Upper lobe of right lung (tissue), 1 donor: ENCODE results near the gene DUOXA1. TPM values are rescaled to one million over a fixed set of nuclear protein-coding genes. Genes with fewer than 3 reads are reported as not detected.

Experiments
- ATAC-seq: fragments of 200-7000 bp; cut with Tn5 transposase; one replicate; pipeline ENCODE4 v1.9.1; 2020; ENCODE audit warnings: mild to moderate bottlenecking, moderate library complexity
- DNase-seq: peaks from one replicate; pipeline ENCODE4 v3.0.0-alpha.2; 2020
- H3K27ac ChIP-seq: fragments of 200-600 bp; one replicate; pipeline ENCODE4 v1.8.0; 2022
- H3K27me3 ChIP-seq: fragments of 200-600 bp; one replicate; pipeline ENCODE4 v1.8.0; 2022; ENCODE audit warnings: mild to moderate bottlenecking
- H3K36me3 ChIP-seq: fragments of 200-600 bp; one replicate; pipeline ENCODE4 v1.8.0; 2022
- H3K4me1 ChIP-seq: fragments of 200-600 bp; one replicate; pipeline ENCODE4 v1.8.0; 2022
- H3K4me3 ChIP-seq: fragments of 200-600 bp; one replicate; pipeline ENCODE4 v1.8.0; 2022; ENCODE audit warnings: mild to moderate bottlenecking
- H3K9me3 ChIP-seq: fragments of 200-600 bp; one replicate; pipeline ENCODE4 v1.8.0; 2022
- CTCF ChIP-seq: fragments of 200-600 bp; IDR thresholded peaks from one replicate; pipeline ENCODE4 v1.8.0; 2022; ENCODE audit warnings: antibody characterized with exemption
- intact Hi-C: fragments of 100-400 bp; cut with DNase I; formaldehyde crosslinking; loops from one replicate; pipeline ENCODE4 v1.11.0; 2022
- total RNA-seq: library from RNA; stranded (reverse); fragmentation: NEBNext Ultra II Directional; extraction: Animal tissue kit (Norgen Biotek cat#: 25700); gene quantifications from one replicate; pipeline ENCODE4 v1.2.1, GENCODE V29; 2021
- donor health status: DM: no; HTN: yes; CAD: no; lungs with severe emphysema.

DUOXA1 gene
- total RNA-seq, 1 donor from 2014 or later: 138 TPM

- no peaks in the 10 kb centered on the region for H3K9me3 ChIP-seq
- DNase-seq: peak; percentile 44
- intact Hi-C loops: no loop called here
Observed at GRCh38 chr15:45113380-45113990, 16.2 kb downstream of the DUOXA1 start.

GRCh38 chr15:45112591-45113379 is 16.9 kb downstream of the DUOXA1 start:
- intact Hi-C loops: no loop called here
- Histone ChIP-seq H3K36me3 (no peaks in the 10 kb centered on the region), H3K9me3 (no peaks in the 10 kb centered on the region), H3K27me3 (peaks cover 83% of the 10 kb centered on the region), H3K4me3 (no peak overlapping the region), H3K4me1 (peaks cover 26% of the 10 kb centered on the region), H3K27ac (no peak overlapping the region)
- ATAC-seq (peak; percentile 1), DNase-seq (peak; percentile 65)
- no peak for TF ChIP-seq CTCF

More at GRCh38 chr15:45113380-45113990, 16.2 kb downstream of the DUOXA1 start:
- Histone ChIP-seq H3K4me3 (no peak overlapping the region), H3K4me1 (peaks cover 28% of the 10 kb centered on the region), H3K27ac (no peak overlapping the region), H3K27me3 (peaks cover 85% of the 10 kb centered on the region), H3K36me3 (no peaks in the 10 kb centered on the region)
- no peak for TF ChIP-seq CTCF
- ATAC-seq: no peak

GRCh38 chr15:45112143-45112590 is 17.5 kb downstream of the DUOXA1 start:
- TF ChIP-seq CTCF: no peak
- no peak overlapping the region for H3K4me3 ChIP-seq
- no peak for ATAC-seq

GRCh38 chr15:45111390-45112142 is 18.1 kb downstream of the DUOXA1 start:
- no peak for ATAC-seq
- no peak for TF ChIP-seq CTCF
- H3K4me3 ChIP-seq: no peak overlapping the region

More at GRCh38 chr15:45112143-45112590, 17.5 kb downstream of the DUOXA1 start:
- Histone ChIP-seq H3K4me1 (peaks cover 21% of the 10 kb centered on the region), H3K27ac (no peak overlapping the region), H3K27me3 (peaks cover 77% of the 10 kb centered on the region), H3K36me3 (no peaks in the 10 kb centered on the region), H3K9me3 (no peaks in the 10 kb centered on the region)
- DNase-seq: no peak
- intact Hi-C loops: no loop called here

GRCh38 chr15:45110256-45110820 is 19.3 kb downstream of the DUOXA1 start:
- Histone ChIP-seq H3K27ac (no peak overlapping the region), H3K4me1 (peaks cover 11% of the 10 kb centered on the region), H3K9me3 (no peaks in the 10 kb centered on the region), H3K27me3 (peaks cover 60% of the 10 kb centered on the region), H3K4me3 (no peak overlapping the region), H3K36me3 (no peaks in the 10 kb centered on the region)
- DNase-seq (peak; percentile 32), ATAC-seq (no peak)
- TF ChIP-seq CTCF: no peak
- intact Hi-C loops: no loop called here

More at GRCh38 chr15:45111390-45112142, 18.1 kb downstream of the DUOXA1 start:
- Histone ChIP-seq H3K36me3 (no peaks in the 10 kb centered on the region), H3K27me3 (peaks cover 71% of the 10 kb centered on the region), H3K9me3 (no peaks in the 10 kb centered on the region), H3K27ac (no peak overlapping the region), H3K4me1 (peaks cover 15% of the 10 kb centered on the region)
- peak; percentile 64 for DNase-seq
- intact Hi-C loops: no loop called here
